HEK293T (cell line): ENCODE measurements around the gene BUD23.

Experiments
- CTCF ChIA-PET: fragments of 350-600 bp; formaldehyde crosslinking; extraction: SDS; loops from one replicate; lab custom pipeline; 2021; ENCODE audit warnings: antibody characterized with exemption, inconsistent platforms; lab: Yijun Ruan, JAX
- POLR2A ChIA-PET: fragments of 350-600 bp; formaldehyde crosslinking; extraction: SDS; loops from one replicate; lab custom pipeline; 2020; ENCODE audit warnings: antibody characterized with exemption, inconsistent platforms; lab: Yijun Ruan, JAX
- DNase-seq: peaks from one replicate; pipeline ENCODE4 v3.0.0; 2012; ENCODE audit warnings: mixed read lengths; ENCODE audit errors: extremely low spot score
- ARNT ChIP-seq: fragments of 450-650 bp; IDR thresholded peaks from 2 replicates; pipeline ENCODE4 v1.6.1; 2017; ENCODE audit warnings: mild to moderate bottlenecking
- BHLHE40 ChIP-seq: fragments of 450-650 bp; IDR thresholded peaks from 2 replicates; pipeline ENCODE4 v1.6.1; 2016; ENCODE audit warnings: mild to moderate bottlenecking, moderate library complexity, borderline replicate concordance
- CTBP1 ChIP-seq: fragments of 450-650 bp; IDR thresholded peaks from 2 replicates; pipeline ENCODE4 v1.6.1; 2016; ENCODE audit warnings: borderline replicate concordance
- ELF4 ChIP-seq: fragments of 450-650 bp; IDR thresholded peaks from 2 replicates; pipeline ENCODE4 v1.6.1; 2017; ENCODE audit warnings: antibody characterized with exemption
- FOXA1 ChIP-seq: fragments of 450-650 bp; IDR thresholded peaks from 2 replicates; pipeline ENCODE4 v1.6.1; 2016; ENCODE audit warnings: mild to moderate bottlenecking
- FOXK2 ChIP-seq: fragments of 450-650 bp; IDR thresholded peaks from 2 replicates; pipeline ENCODE4 v1.6.1; 2016; ENCODE audit warnings: mild to moderate bottlenecking
- FOXM1 ChIP-seq: fragments of 450-650 bp; IDR thresholded peaks from 2 replicates; pipeline ENCODE4 v1.6.1; 2017; ENCODE audit warnings: mild to moderate bottlenecking, borderline replicate concordance
- HDGF ChIP-seq: fragments of 450-650 bp; IDR thresholded peaks from 2 replicates; pipeline ENCODE4 v1.6.1; 2017; ENCODE audit warnings: antibody characterized with exemption, borderline replicate concordance
- L3MBTL2 ChIP-seq: fragments of 450-650 bp; conservative IDR thresholded peaks from 2 replicates; pipeline ENCODE4 v1.6.1; 2016; ENCODE audit warnings: mild to moderate bottlenecking
- LEF1 ChIP-seq: fragments of 450-650 bp; IDR thresholded peaks from 2 replicates; pipeline ENCODE4 v1.6.1; 2017; ENCODE audit warnings: mild to moderate bottlenecking, borderline replicate concordance
- NFRKB ChIP-seq: fragments of 450-650 bp; IDR thresholded peaks from 2 replicates; pipeline ENCODE4 v1.6.1; 2016; ENCODE audit warnings: mild to moderate bottlenecking, moderate library complexity
- SP1 ChIP-seq: fragments of 450-650 bp; IDR thresholded peaks from 2 replicates; pipeline ENCODE4 v1.6.1; 2017
- SUZ12 ChIP-seq: fragments of 450-650 bp; IDR thresholded peaks from 2 replicates; pipeline ENCODE4 v1.6.1; 2016; ENCODE audit warnings: mild to moderate bottlenecking
- TARDBP ChIP-seq: fragments of 450-650 bp; IDR thresholded peaks from 2 replicates; pipeline ENCODE4 v1.6.1; 2016
- ZNF384 ChIP-seq: fragments of 450-650 bp; IDR thresholded peaks from 2 replicates; pipeline ENCODE4 v1.6.1; 2016
- TF ChIP-seq, protein P1 (sequence below): fragments of 450-650 bp; IDR thresholded peaks from 2 replicates; pipeline ENCODE4 v1.6.1; 2016

Gene BUD23

DNA sequence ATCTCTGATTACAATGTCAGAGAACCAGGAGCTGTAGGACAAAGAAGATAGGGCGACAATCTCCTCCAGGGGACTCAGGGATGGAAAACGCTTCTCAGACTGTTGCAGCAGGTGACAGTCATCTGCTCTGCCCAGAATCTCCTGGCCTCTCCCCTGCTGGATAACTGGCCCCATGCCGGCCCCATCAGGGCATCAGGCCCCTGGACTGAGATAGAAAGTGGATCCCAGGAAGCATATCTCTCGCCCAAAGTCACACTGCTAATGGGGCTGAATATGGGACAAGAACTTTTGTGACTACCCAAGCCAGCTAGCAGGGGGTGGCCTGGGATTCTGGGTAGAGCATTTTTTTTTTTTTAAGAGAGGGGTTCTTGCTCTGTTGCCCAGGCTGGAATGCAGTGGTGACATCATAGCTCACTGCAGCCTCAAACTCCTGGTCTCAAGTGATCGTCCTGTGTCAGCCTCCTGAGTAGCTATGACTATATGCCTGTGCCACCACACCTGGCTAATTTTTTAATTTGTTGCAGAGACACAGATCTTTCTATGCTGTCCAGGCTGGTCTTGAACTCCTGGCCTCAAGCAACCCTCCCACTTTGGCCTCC, 38.6 kb upstream of the BUD23 start:
- TF ChIP-seq HDGF (no peak), LEF1 (no peak), L3MBTL2 (no peak), SUZ12 (no peak), FOXA1 (no peak), ELF4 (no peak), FOXM1 (no peak), BHLHE40 (no peak)
- TF ChIP-seq, protein P1, sequence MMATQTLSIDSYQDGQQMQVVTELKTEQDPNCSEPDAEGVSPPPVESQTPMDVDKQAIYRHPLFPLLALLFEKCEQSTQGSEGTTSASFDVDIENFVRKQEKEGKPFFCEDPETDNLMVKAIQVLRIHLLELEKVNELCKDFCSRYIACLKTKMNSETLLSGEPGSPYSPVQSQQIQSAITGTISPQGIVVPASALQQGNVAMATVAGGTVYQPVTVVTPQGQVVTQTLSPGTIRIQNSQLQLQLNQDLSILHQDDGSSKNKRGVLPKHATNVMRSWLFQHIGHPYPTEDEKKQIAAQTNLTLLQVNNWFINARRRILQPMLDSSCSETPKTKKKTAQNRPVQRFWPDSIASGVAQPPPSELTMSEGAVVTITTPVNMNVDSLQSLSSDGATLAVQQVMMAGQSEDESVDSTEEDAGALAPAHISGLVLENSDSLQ, result no peak
- DNase-seq, result no peak
- POLR2A ChIA-PET, result interaction anchor here (1.5 kb wide), 1 partner anchor 15 kb away, joined by 3 read pairs; no protein-coding TSS in a partner anchor
- CTCF ChIA-PET, result interaction anchor here (1.4 kb wide), 1 partner anchor 15 kb away, joined by 5 read pairs; no protein-coding TSS in a partner anchor

DNA sequence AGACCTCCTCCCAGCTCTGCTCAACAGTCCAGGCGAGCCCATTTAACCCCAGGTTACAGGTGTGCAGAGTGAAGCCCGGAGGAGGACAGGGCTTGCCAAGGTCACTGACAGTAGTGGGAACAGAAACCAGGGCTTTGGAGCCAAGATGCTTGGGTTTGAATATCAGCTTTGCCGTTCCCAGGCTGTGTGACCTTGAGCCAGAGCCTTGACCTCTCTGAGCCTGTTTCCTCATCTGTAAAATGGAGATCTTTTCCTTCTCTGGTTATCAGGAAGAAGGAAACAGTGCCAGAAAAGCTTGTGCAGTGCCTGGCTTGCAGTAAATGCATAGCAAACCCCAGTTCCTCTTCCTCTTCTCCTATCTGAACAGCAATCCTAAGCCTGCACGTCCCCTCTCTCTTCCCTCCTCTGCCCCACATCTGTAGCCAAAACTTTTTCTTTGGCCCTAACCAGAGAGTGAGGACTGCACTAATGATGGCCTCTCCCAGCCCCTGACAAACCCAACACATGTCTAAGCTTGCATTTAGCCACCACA, 37.7 kb upstream of the BUD23 start:
- ChIA-PET POLR2A (interaction anchor here (1.5 kb wide), 1 partner anchor 16 kb away, joined by 3 read pairs; no protein-coding TSS in a partner anchor), CTCF (no interaction called here)
- no peak for DNase-seq
- TF ChIP-seq FOXK2, result no peak
- TF ChIP-seq SUZ12, result no peak
- TF ChIP-seq SP1, result no peak
- no peak for TF ChIP-seq ZNF384
- TF ChIP-seq NFRKB, result no peak
- TF ChIP-seq BHLHE40, result no peak
- TF ChIP-seq LEF1, result no peak
- no peak for TF ChIP-seq ELF4
- TF ChIP-seq ARNT, result no peak
- TF ChIP-seq HDGF, result no peak
- TF ChIP-seq, protein P1, result no peak

DNA sequence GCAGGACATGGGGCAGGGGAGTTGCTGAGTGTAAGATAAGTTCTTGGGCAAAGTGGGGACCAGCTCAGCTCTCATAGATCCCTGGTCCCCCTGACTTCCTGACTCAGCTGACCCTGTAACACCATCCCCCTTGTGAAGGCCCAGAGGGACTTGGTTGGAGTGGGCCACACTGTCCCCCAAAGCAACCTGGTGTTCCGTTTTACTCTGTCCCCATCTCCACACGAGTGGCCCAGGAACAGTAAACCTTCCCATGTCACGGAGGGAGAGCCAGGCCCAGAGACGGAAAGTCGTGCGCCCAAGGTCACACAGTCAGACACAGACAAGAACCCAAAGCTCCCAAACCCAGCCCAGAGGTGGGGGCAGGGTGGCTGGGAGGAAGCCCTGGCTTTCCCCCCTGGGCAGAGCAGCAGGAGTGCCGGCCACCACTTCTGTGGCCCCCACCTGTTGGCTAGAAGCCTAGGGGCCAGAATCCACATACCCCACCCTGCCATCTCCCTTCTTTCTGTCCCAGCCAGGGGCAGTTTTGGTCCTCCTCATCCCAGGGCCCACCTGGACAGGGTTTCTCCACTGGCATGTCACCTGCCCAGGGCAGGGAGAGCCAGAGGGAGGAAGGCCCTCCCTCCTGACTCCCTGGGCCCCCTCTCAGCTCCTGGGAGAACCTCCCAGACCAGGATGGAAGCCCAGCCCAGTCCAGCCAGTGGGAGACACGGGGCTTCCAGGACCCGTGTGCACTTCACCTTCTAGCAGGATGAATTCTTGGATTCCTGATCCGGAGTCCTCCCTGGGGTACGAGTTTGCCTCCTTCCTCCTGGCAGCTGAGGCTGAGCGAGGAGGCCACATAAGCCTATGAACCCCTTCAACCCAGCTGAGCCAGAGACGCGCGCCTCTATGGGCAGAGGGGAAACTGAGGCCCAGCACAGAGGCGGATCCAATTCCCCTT, 36.3 kb upstream of the BUD23 start:
- DNase-seq, result no peak
- ChIA-PET CTCF (no interaction called here), POLR2A (interaction anchor here (1.4 kb wide), 1 partner anchor 28 kb away, joined by 3 read pairs; no protein-coding TSS in a partner anchor)
- TF ChIP-seq LEF1 (no peak), SP1 (no peak), NFRKB (no peak), SUZ12 (no peak), ZNF384 (no peak), ARNT (no peak), ELF4 (no peak), HDGF (no peak), TARDBP (no peak), FOXA1 (no peak), FOXM1 (no peak), L3MBTL2 (no peak), CTBP1 (no peak), BHLHE40 (no peak), FOXK2 (no peak)
- TF ChIP-seq, protein P1, result no peak

DNA sequence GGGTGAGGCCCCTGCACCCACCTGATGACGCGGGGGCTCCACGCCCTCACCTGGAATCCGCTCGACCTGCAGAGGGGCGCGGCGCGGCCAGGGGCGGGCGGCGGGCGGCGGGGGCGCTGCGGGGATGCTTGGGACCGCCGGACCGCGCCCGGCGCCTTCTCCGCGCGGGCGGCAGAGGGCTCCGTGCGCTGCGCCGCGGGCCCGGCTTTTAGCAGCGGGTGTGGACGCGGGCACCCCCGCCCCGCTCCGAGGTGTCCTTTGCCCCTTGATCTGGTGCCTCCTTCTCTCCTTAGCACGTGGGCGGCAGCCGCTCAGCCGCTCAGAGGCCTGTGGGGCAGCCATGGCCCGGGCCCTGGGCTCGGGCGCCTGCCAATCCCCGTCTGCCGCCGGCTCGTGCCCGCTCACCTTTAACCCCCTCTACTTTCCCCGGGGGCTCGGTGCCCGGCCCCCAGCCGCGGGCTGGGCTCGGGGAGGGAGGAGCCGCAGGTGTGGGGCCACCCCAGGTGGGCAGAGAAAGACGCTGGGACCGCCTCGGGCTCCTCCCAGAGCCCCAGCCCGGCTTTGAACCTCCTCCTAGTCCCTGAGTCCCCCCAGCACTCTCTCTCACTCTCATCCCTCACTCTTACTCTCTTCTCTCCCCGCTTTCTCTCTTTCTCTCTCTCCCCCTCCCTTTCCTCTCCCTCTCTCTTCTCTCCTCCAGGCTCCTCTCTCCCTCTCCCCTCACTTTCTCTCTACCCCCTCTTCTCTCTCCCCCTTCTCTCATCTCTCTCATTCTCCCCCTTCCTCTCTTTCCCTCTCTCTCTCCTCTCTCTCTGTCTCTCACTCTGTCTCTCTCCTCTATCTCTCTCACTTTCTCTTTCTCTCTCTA, 35.4 kb upstream of the BUD23 start:
- POLR2A ChIA-PET, result no interaction called here
- CTCF ChIA-PET, result no interaction called here
- DNase-seq, result peak; percentile 66

DNA sequence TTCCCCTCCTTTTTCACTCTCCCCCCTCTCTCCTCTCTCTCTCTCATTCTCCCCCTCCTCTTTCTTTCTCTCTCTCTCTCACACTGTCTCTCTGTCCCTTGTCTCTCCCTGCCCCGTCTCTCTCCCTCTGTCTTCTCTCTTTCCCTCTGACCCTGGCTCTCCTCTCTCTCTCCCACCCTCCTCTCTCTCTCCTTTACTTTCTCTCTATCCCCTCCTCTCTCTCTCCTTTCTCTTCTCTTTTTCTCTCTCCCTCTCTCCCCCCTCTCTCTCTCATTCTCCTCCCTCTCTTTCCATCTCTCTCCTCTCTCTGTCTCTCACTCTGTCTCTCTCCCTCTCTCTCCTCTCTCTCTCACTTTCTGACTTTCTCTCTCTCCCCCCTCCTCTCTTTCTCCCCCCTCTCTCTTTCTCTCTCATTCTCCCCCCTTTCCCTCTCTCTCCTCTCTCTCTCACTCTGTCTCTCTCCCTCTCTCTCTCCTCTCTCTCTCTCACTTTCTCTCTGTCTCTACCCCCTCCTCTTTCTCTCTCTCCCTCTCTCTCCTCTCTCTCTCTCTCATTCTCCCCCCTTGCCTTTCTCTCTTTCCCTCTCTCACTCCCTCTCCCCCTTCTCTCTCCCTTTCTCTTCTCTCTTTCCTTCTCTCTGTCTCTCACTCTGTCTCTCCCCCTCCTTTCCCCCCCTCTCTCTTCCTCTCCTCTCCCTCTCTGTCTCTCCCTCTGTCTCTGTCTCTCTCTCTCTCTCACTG, 34.6 kb upstream of the BUD23 start:
- ChIA-PET CTCF (no interaction called here), POLR2A (no interaction called here)
- DNase-seq, result no peak
- TF ChIP-seq ELF4 (no peak), SP1 (no peak), FOXK2 (no peak), LEF1 (no peak), NFRKB (no peak), ARNT (no peak), FOXM1 (no peak), HDGF (no peak), TARDBP (no peak), L3MBTL2 (no peak), CTBP1 (no peak), BHLHE40 (no peak), SUZ12 (no peak), FOXA1 (no peak), ZNF384 (no peak)
- TF ChIP-seq, protein P1, result no peak

More for the DNA sequence above, 35.4 kb upstream of the BUD23 start:
- TF ChIP-seq CTBP1 (no peak), FOXM1 (no peak)
